Ureter (tissue), 1 donor: ENCODE data around the gene OTOG. TPM values are rescaled to one million over a fixed set of nuclear protein-coding genes. Genes with fewer than 3 reads are reported as not detected.

Experiments
- DNase-seq: peaks from one replicate; pipeline ENCODE4 v3.0.0-alpha.2; 2020; ENCODE audit warnings: low spot score
- total RNA-seq: library from RNA; stranded (reverse); gene quantifications from one replicate; pipeline ENCODE4 v1.2.4, GENCODE V29; 2023
- donor health status: DM: yes; HTN: yes; CAD: no.

OTOG gene
- total RNA-seq, 1 donor from 2014 or later, result 0.31 TPM

DNA sequence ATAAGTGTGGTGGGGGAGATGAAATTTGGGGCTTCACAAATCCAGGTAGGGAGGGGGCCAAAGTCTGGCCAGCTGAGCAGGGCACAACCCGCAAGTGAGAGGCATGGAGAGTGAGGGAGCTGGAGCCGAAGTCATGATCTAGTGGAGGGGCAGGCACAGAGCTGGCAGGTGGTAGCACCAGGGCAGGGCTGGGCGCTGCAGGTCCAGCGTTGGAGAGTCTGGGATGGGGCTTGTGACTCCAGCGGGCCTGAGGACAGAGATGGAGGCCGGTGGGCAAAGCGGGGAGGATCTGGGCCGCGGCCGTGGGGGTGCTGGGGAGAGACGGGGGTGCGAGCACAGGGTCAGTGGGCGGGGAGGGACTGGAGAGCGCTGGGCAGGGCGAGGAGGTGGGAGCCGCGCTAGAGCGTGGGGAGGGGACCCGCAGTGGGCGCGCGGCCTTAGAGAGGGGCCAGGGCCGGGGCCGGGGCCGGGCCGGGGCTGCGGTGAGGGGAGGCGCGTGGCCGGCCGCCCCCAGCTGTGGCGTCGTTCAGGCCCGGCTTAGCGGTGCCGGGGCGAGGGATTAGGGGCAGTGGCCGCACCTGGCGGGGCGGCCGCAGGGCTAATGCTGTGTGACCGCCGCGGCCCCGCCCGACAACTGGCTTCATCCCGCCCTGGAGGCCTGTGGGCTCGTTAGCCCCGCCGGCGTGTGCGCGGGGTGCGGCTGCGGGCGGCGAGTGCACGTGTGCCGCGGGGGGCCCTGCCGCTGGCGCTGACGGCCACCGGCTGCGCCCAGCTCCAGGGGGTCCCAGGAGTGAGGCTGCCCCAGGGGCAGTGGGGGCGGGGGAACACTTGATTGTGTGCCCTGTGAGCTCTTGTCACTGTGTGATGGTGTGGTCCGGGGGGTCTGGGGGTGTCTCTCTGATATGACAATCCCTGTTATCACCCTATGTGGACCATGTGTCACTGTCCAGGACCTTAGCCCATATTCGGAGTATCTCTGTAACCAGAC is 148.7 kb downstream of the OTOG start:
- no peak for DNase-seq

DNA sequence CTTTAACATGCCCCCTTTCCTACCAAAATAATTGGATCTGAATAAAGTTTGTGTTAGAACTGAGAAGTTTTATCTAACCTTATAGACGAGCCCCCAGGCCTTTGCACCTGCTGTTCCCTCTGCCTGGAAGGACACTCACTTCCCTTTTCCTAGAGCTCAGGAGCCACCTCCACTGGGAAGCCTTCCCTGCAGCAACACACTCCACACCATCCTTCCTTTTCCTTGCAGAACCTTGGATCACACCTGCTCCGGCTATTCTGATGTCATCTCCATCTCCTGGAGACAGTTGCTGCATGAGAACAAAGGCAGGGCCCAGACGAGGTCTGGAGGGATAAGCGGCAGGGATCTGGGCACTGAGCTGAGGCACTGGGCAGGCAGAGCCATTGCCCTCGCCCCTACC is 149.7 kb downstream of the OTOG start:
- no peak for DNase-seq

Other genes starting within 250 kb of the OTOG start
- 3.4 TPM for gene NCR3LG1, start 195.5 kb upstream of the OTOG start, total RNA-seq
- gene KCNJ11, start 158.6 kb upstream of the OTOG start, total RNA-seq, result 0.70 TPM
- 19.4 TPM for gene ABCC8, start 70.4 kb upstream of the OTOG start, total RNA-seq
- 14.3 TPM for gene USH1C, start 2.8 kb upstream of the OTOG start, total RNA-seq
- not detected for gene MYOD1, start 172.3 kb downstream of the OTOG start, total RNA-seq
- not detected for gene KCNC1, start 187.5 kb downstream of the OTOG start, total RNA-seq